Measurements from ENCODE around the gene DEFB121. TPM values are rescaled to one million over a fixed set of nuclear protein-coding genes. Genes with fewer than 3 reads are reported as not detected.

DEFB121 gene
- total RNA-seq (2022) (not detected in 2 replicates), Bru-seq, nascent RNA (not detected), BruChase-seq, experiment 1, labeled RNA remaining after a 6-hour chase (not detected), BruChase-seq, experiment 2, labeled RNA remaining after a 2-hour chase (not detected)
- long read RNA-seq = 0 reads

GRCh38 chr20:31406115-31406514 is at the start of gene DEFB121:
Gene DEFB121, minus strand, starts transcription at chr20:31406215. Its CDS starts 63 bp downstream, at chr20:31406152.
- Mint-ChIP-seq H3K4me3 (ENCODE audit: unreplicated experiment) (no peak within 1 kb of the TSS), H3K27ac (ENCODE audit: low read depth, unreplicated experiment) (no peak within 1 kb of the TSS), H3K4me1 (ENCODE audit: insufficient read depth, unreplicated experiment) (no peaks in the 10 kb centered on the region), H3K27me3 (ENCODE audit: insufficient read depth, unreplicated experiment) (peaks cover 17% of the 10 kb centered on the region), H3K36me3 (ENCODE audit: insufficient read depth, unreplicated experiment) (no peaks in the 10 kb centered on the region), H3K9me3 (ENCODE audit: unreplicated experiment) (no peaks in the 10 kb centered on the region)
- ChIA-PET POLR2A (no interaction called here), CTCF (interaction anchor here (0.6 to 3.4 kb wide), 4 partner anchors 54 to 97 kb away, joined by 3 to 22 read pairs (median 4); no protein-coding TSS in a partner anchor)
- intact Hi-C loops (cut with micrococcal nuclease) = no loop called here
- TF ChIP-seq CTCF (IDR thresholded peaks at IDR 0.05; ENCODE audit: unreplicated experiment) = no peak
- DNase-seq (ENCODE audit: unreplicated experiment) = no peak
- BruUV-seq (replicated peaks) = no TSS peak

- no TSS peak for BruUV-seq (replicated peaks)
- H3K9me3 Mint-ChIP-seq (ENCODE audit: unreplicated experiment) = no peaks in the 10 kb centered on the region
- no peaks in the 10 kb centered on the region for H3K36me3 Mint-ChIP-seq (ENCODE audit: insufficient read depth, unreplicated experiment)
- intact Hi-C loops (cut with micrococcal nuclease) = no loop called here
- no peak for TF ChIP-seq CTCF (IDR thresholded peaks at IDR 0.05; ENCODE audit: unreplicated experiment)
- CTCF ChIA-PET = interaction anchor here (0.6 to 3.5 kb wide), 6 partner anchors 9 to 140 kb away, joined by 3 to 20 read pairs (median 4); a partner anchor contains a TSS
- H3K27ac Mint-ChIP-seq (ENCODE audit: low read depth, unreplicated experiment) = no peak overlapping the region
- H3K27me3 Mint-ChIP-seq (ENCODE audit: insufficient read depth, unreplicated experiment) = peaks cover 12% of the 10 kb centered on the region
- DNase-seq (ENCODE audit: unreplicated experiment) = no peak
- POLR2A ChIA-PET = interaction anchor here (0.6 to 0.7 kb wide), 3 partner anchors 23 to 1830 kb away, joined by 3 read pairs; no protein-coding TSS in a partner anchor
- no peaks in the 10 kb centered on the region for H3K4me1 Mint-ChIP-seq (ENCODE audit: insufficient read depth, unreplicated experiment)
- H3K4me3 Mint-ChIP-seq (ENCODE audit: unreplicated experiment) = no peak overlapping the region
Measured at GRCh38 chr20:31454361-31454760, 48.3 kb upstream of the DEFB121 start.

GRCh38 chr20:31452575-31452974 is 46.6 kb upstream of the DEFB121 start:
- no peak overlapping the region for H3K27ac Mint-ChIP-seq (ENCODE audit: low read depth, unreplicated experiment)
- H3K9me3 Mint-ChIP-seq (ENCODE audit: unreplicated experiment) = no peaks in the 10 kb centered on the region
- BruUV-seq (replicated peaks) = no TSS peak
- TF ChIP-seq CTCF (IDR thresholded peaks at IDR 0.05; ENCODE audit: unreplicated experiment) = no peak
- CTCF ChIA-PET = no interaction called here
- no peaks in the 10 kb centered on the region for H3K4me1 Mint-ChIP-seq (ENCODE audit: insufficient read depth, unreplicated experiment)
- H3K27me3 Mint-ChIP-seq (ENCODE audit: insufficient read depth, unreplicated experiment) = peaks cover 10% of the 10 kb centered on the region
- no peak overlapping the region for H3K4me3 Mint-ChIP-seq (ENCODE audit: unreplicated experiment)
- POLR2A ChIA-PET = no interaction called here
- no peaks in the 10 kb centered on the region for H3K36me3 Mint-ChIP-seq (ENCODE audit: insufficient read depth, unreplicated experiment)
- DNase-seq (ENCODE audit: unreplicated experiment) = no peak
- intact Hi-C loops (cut with micrococcal nuclease) = no loop called here

- intact Hi-C loops (cut with micrococcal nuclease) = no loop called here
- POLR2A ChIA-PET = no interaction called here
- peaks cover 10% of the 10 kb centered on the region for H3K27me3 Mint-ChIP-seq (ENCODE audit: insufficient read depth, unreplicated experiment)
- no peak for DNase-seq (ENCODE audit: unreplicated experiment)
- no peak for TF ChIP-seq CTCF (IDR thresholded peaks at IDR 0.05; ENCODE audit: unreplicated experiment)
- no peaks in the 10 kb centered on the region for H3K4me1 Mint-ChIP-seq (ENCODE audit: insufficient read depth, unreplicated experiment)
- BruUV-seq (replicated peaks) = no TSS peak
- CTCF ChIA-PET = interaction anchor here (0.5 to 3.0 kb wide), 10 partner anchors 10 to 1640 kb away, joined by 3 to 23 read pairs (median 4); no protein-coding TSS in a partner anchor
- no peaks in the 10 kb centered on the region for H3K36me3 Mint-ChIP-seq (ENCODE audit: insufficient read depth, unreplicated experiment)
- H3K9me3 Mint-ChIP-seq (ENCODE audit: unreplicated experiment) = no peaks in the 10 kb centered on the region
- H3K27ac Mint-ChIP-seq (ENCODE audit: low read depth, unreplicated experiment) = no peak overlapping the region
- no peak overlapping the region for H3K4me3 Mint-ChIP-seq (ENCODE audit: unreplicated experiment)
Measured at GRCh38 chr20:31449511-31450414, 43.7 kb upstream of the DEFB121 start.

Data from MCF 10A (cell line).